ENCODE measurements around the gene UGT1A8.

Gene UGT1A8

DNA sequence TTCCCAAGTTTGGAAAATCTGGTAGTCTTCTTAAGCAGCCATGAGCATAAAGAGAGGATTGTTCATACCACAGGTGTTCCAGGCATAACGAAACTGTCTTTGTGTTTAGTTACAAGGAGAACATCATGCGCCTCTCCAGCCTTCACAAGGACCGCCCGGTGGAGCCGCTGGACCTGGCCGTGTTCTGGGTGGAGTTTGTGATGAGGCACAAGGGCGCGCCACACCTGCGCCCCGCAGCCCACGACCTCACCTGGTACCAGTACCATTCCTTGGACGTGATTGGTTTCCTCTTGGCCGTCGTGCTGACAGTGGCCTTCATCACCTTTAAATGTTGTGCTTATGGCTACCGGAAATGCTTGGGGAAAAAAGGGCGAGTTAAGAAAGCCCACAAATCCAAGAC, 154.7 kb downstream of the UGT1A8 start:
- no peak for DNase-seq

DNA sequence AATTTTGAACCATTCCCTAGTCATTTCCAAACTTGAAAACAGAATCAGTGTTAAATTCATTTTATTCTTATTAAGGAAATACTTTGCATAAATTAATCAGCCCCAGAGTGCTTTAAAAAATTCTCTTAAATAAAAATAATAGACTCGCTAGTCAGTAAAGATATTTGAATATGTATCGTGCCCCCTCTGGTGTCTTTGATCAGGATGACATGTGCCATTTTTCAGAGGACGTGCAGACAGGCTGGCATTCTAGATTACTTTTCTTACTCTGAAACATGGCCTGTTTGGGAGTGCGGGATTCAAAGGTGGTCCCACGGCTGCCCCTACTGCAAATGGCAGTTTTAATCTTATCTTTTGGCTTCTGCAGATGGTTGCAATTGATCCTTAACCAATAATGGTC, 155.2 kb downstream of the UGT1A8 start:
- no peak for DNase-seq

- DNase-seq, result no peak
Observed at GRCh38 chr2:233773854-233774253, 156.4 kb downstream of the UGT1A8 start.

GRCh38 chr2:233775414-233775813, 158.0 kb downstream of the UGT1A8 start:
- DNase-seq, result no peak

- no peak for DNase-seq
Observed at GRCh38 chr2:233778030-233778429, 160.6 kb downstream of the UGT1A8 start, which contains the start of gene MROH2A. Gene MROH2A (plus strand): TSS chr2:233778330. CDS start chr2:233779359, 1,029 bp downstream.

- DNase-seq, result no peak
Observed at GRCh38 chr2:233779722-233780121, 162.3 kb downstream of the UGT1A8 start.

DNA sequence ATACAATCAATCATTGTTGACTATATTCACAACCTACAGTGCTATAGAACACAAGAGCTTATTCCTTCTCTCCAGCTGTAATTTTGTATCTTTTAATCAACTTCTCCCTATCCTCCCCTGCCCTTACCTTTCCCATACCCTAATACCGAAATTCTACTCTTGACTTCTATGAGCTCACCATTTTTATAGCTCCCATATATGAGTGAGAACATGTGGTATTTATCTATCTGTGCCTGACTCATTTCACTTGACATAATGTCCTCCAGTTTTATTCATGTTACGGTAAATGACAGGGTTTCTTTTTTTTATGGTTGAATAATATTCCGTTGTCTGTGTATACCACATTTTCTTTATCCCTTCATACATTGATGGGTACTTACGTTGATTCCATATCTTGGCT, 163.3 kb downstream of the UGT1A8 start:
- no peak for DNase-seq

- DNase-seq, result no peak
Observed at GRCh38 chr2:233789554-233789953, 172.1 kb downstream of the UGT1A8 start.

DNA sequence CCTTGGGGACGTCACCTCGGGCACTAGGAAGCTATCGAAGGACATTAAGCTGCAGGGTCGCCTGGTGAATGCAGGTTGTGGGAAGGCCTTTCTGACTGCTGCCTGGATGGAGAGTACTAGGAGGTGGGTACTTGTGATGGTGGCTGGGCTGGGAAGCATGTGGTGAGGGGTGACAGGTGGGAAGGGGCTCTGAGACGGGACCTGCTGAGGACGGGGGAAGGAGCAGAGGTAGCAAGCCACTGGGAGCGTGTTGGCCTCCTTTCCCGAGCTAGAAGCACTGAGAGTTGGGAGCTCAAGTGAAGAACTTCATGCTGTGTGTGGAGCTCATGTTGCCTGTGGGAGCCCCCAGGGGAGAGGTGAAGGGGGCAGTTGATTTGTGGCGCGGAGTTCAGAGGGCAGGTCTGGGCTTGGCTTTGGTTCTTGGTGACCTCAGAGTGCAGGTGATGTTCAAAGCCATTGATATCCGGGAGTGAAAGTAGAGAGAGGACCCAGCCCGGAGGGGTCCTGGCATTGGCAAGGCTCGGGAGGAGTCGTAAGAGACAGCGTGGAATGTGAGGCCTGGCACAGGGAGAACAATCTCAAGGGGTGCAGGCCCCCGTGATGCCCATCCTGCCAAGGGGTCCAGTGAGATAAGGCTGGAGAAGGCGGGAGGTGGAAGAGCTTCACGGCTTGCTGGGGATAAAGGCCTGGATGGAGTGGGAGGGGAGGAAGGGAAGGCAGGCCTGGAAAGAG, 173.9 kb downstream of the UGT1A8 start:
- no peak for DNase-seq

GRCh38 chr2:233791883-233792329, 174.5 kb downstream of the UGT1A8 start:
- DNase-seq, result no peak

- no peak for DNase-seq
Observed at GRCh38 chr2:233792720-233793119, 175.3 kb downstream of the UGT1A8 start.

GRCh38 chr2:233793465-233794127, 176.2 kb downstream of the UGT1A8 start:
- no peak for DNase-seq

- no peak for DNase-seq
Observed at GRCh38 chr2:233794128-233794658, 176.8 kb downstream of the UGT1A8 start.

GRCh38 chr2:233795735-233796171, 178.3 kb downstream of the UGT1A8 start:
- no peak for DNase-seq

DNA sequence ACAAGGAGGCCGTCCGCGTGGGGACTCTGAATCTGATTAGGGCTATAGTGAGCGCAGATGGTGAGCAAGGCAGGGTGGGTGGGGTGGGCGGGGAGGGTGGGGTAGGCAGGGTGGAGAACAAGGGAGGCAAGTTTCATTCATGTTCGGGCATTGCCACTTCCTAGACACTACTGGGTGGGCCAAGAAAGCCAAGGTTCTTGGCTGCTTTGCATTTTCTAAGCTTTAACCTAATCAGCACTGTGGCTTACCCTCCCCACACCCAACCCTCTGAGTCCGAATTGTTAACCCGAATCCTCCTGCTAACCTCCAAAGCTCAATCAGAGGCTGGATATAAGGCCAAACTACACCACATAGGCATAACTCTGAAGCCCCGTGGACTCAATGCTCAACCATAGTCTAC, 178.8 kb downstream of the UGT1A8 start:
- no peak for DNase-seq

DNA sequence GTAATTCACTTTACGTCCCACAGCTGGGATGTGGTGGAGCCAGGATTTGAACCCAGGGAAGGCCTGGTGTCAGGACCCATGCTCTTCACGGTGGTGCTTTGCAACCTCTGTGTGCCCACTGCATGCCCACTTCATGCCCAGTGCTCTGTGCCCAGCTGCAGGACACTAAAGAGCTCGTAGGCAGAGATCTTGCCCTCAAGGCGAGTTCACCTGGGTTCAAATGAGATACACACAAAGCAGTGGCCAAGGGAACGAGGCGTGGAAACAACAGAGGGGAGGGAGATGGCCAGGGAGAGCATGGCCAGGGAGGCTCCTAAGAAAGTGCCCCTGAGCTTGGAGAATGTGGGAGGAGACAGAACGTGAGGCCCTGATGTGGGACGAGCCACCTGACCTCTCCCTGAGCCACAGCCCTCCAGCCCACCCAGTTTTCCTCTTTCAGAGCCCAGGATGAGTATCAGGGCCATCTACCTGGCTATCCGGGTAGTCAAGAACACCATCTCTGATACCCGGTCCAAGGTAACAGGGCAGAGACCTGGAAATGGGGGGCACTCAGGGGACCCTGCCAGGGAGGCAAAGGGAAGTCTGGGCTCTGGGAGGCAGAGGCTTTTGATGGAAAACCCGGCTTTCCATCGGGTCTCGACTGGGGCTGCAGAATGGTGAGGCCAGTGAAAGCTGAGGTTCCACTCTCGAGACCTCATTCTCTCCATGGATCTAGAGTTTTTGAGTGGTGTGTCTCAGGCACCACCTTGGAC, 181.1 kb downstream of the UGT1A8 start:
- DNase-seq, result no peak

- DNase-seq, result no peak
Observed at GRCh38 chr2:233799087-233799665, 181.7 kb downstream of the UGT1A8 start.

- no peak for DNase-seq
Observed at GRCh38 chr2:233799716-233800115, 182.3 kb downstream of the UGT1A8 start.

- no peak for DNase-seq
Observed at GRCh38 chr2:233800208-233800607, 182.8 kb downstream of the UGT1A8 start.

DNA sequence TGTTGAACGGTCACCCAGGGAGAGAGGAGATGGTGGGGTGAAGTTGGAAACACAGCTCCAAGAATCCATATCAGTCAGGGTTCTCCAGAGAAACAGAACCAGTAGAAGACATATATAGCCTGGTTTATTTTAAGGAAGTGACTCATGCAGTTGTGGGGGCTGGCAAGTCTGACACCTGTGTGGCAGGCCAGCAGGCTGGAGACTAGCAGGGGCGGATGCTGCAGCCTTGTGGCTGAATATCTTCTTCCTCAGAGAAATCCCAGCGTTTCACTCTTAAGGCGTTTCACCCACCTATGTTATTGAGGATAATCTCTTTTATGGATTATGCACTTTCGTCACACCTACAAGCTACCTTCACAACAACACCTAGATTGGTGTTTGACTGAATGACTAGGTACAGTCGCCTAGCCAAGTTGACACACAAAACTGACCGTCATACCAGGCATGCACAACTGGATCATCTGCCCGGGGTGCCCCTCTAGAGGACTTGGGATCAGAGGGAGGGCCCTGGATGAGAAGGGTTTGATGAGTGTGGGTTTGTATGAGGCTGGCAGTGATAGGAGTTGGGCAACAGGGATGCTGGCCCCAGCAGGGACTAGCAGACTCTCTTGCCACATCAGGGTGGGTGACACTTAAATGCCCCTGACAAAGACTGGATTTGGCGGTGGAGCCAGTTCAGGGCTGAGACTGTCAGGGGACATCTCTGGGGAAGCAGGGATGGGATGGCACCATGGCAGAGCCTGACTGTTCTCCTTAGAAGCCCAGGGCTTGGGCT, 184.1 kb downstream of the UGT1A8 start:
- no peak for DNase-seq

- DNase-seq, result no peak
Observed at GRCh38 chr2:233802132-233802815, 184.8 kb downstream of the UGT1A8 start.

Data from activated CD4-positive, CD25-positive, alpha-beta regulatory T cell (primary cell).